SU-DHL-6 (cell line): ENCODE results near the gene NFIB.

ENCODE experiments used
- H2AFZ ChIP-seq: fragments of 200-600 bp; sonication (generic); 2 replicates; pipeline ENCODE4 v1.6.1; 2014; ENCODE audit warnings: low read depth, mild to moderate bottlenecking, moderate library complexity, mixed read lengths, antibody characterized with exemption, low read length; ENCODE audit not compliant: severe bottlenecking
- H3F3A ChIP-seq: fragments of 200-600 bp; shearing (Covaris generic); 2 replicates; pipeline ENCODE4 v1.6.0; 2016; ENCODE audit warnings: antibody characterized with exemption, mild to moderate bottlenecking; ENCODE audit not compliant: insufficient read depth
- H3K27ac ChIP-seq: fragments of 200-600 bp; sonication (generic); 2 replicates; pipeline ENCODE4 v1.5.1; 2016; ENCODE audit warnings: low read depth, mild to moderate bottlenecking, low read length, moderate library complexity, mixed read lengths
- H3K27me3 ChIP-seq: fragments of 200-600 bp; sonication (generic), shearing (Covaris generic); 2 replicates; pipeline ENCODE4 v1.6.0; 2014; ENCODE audit warnings: mild to moderate bottlenecking, low read length
- H3K36me3 ChIP-seq: fragments of 200-600 bp; sonication (generic); 2 replicates; pipeline ENCODE4 v1.6.1; 2014; ENCODE audit warnings: mild to moderate bottlenecking, low read length, mixed read lengths
- H3K4me2 ChIP-seq: fragments of 300-600, 200-600 bp; shearing (Covaris generic), sonication (generic); 2 replicates; pipeline ENCODE4 v1.6.0; 2014; ENCODE audit warnings: low read length, low read depth, mild to moderate bottlenecking; ENCODE audit not compliant: poor library complexity, severe bottlenecking
- H3K4me3 ChIP-seq: fragments of 200-600 bp; sonication (generic); 2 replicates; pipeline ENCODE4 v1.5.1; 2014; ENCODE audit warnings: antibody characterized with exemption, low read length, mild to moderate bottlenecking, mixed read lengths; ENCODE audit not compliant: insufficient read depth, poor library complexity, severe bottlenecking
- H3K79me2 ChIP-seq: fragments of 200-600 bp; sonication (generic); 2 replicates; pipeline ENCODE4 v1.6.1; 2014; ENCODE audit warnings: mild to moderate bottlenecking, low read length, moderate library complexity; ENCODE audit not compliant: insufficient read depth
- H3K9ac ChIP-seq: fragments of 200-600 bp; sonication (generic); 2 replicates; pipeline ENCODE4 v1.7.0; 2014; ENCODE audit warnings: mild to moderate bottlenecking, low read length
- H3K9me2 ChIP-seq: fragments of 200-600 bp; sonication (generic); replicated peaks from 2 replicates; pipeline ENCODE4 v1.6.1; 2014; ENCODE audit warnings: low read length; ENCODE audit not compliant: insufficient read depth
- H3K9me3 ChIP-seq: fragments of 200-600 bp; sonication (generic); 2 replicates; pipeline ENCODE4 v1.6.1; 2014; ENCODE audit warnings: low read length, mixed read lengths; ENCODE audit not compliant: insufficient read depth
- H4K20me1 ChIP-seq: fragments of 200-600 bp; sonication (generic); 2 replicates; pipeline ENCODE4 v1.6.1; 2014; ENCODE audit warnings: low read depth, mild to moderate bottlenecking, antibody characterized with exemption, low read length, moderate library complexity, mixed read lengths
- CTCF ChIP-seq: fragments of 200-600 bp; sonication (generic); IDR thresholded peaks from one replicate; pipeline ENCODE4 v1.5.1; 2017; ENCODE audit warnings: antibody characterized with exemption, mild to moderate bottlenecking, low read length, moderate library complexity; ENCODE audit not compliant: insufficient read depth, poor library complexity, severe bottlenecking
- EZH2phosphoT487 ChIP-seq: fragments of 200-600 bp; sonication (generic), shearing (Covaris generic); conservative IDR thresholded peaks from 2 replicates; pipeline ENCODE4 v1.6.1; 2018; ENCODE audit warnings: mild to moderate bottlenecking, antibody characterized with exemption, low read length, moderate library complexity, mixed read lengths

The NFIB gene

DNA sequence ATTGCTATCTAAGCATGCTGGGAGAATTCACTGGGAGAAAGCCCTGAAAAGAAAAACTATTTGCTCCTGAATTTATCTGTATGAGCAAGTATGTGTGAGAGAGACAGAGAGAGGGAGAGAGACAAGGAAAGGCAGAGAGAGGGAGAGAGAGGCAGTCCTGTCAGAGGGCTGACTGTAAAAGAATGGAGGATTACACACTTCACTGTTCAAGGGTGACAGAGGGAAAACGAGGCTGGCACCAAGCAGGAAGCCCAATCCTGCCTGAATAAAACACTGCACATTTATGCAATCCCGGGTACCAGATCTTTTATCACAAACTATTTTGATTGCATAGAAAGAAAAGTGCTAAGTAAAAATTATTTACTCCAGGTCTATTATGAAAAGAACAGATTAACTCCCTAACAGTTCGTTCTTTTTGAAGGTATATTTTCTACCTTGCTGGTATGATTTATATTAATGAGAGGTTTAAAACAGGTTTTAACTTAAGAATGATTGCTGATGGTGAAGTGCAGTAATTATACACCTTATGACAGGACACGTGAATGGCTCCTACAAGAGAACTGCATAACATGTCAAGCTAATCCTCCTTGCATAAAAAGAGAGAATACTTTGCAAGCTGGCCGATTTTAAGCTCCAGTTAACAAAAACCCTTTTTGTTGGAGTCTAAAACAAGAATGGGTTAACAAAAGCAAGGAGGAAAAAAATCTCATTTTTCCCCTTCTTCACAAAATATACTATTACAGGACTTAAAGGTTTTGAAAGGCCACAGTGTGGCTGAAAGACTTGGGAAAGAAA lies 82.5 kb downstream of the NFIB start:
- no peaks in the 10 kb centered on the region for H3K79me2 ChIP-seq
- H3K9me2 ChIP-seq, result no peaks in the 10 kb centered on the region
- H3K4me3 ChIP-seq, result no peak overlapping the region
- TF ChIP-seq EZH2phosphoT487 (no peak), CTCF (no peak)
- H3K4me2 ChIP-seq, result no peak overlapping the region
- H3K27ac ChIP-seq, result no peak overlapping the region
- no peaks in the 10 kb centered on the region for H3F3A ChIP-seq
- no peaks in the 10 kb centered on the region for H3K27me3 ChIP-seq
- no peak overlapping the region for H2AFZ ChIP-seq
- H4K20me1 ChIP-seq, result no peaks in the 10 kb centered on the region
- no peaks in the 10 kb centered on the region for H3K36me3 ChIP-seq
- H3K9ac ChIP-seq, result no peak overlapping the region
- H3K9me3 ChIP-seq, result no peaks in the 10 kb centered on the region

DNA sequence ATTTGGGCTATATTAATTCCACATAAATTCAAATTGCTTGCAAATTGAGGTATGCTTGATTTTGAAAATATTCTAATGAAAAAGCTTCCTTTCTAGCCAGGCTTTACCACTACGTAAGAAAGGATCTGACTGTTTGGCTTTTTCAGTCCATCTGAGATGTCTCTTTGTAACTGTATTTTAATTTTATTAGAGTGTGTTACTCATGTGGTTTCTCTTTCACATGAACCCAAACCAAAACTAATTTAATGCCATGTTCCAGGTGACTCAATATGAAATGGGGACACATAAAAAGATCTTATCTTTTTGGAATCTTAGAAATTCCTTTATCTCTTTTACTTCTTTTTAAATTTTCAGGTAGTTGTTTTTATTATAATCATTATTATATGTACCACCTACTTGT lies 85.3 kb downstream of the NFIB start:
- Histone ChIP-seq H3K4me2 (no peak overlapping the region), H3K4me3 (no peak overlapping the region), H4K20me1 (no peaks in the 10 kb centered on the region), H3K27ac (no peak overlapping the region), H3F3A (no peaks in the 10 kb centered on the region), H3K9me3 (no peaks in the 10 kb centered on the region), H3K9me2 (no peaks in the 10 kb centered on the region), H3K36me3 (no peaks in the 10 kb centered on the region), H3K27me3 (no peaks in the 10 kb centered on the region), H3K79me2 (no peaks in the 10 kb centered on the region), H2AFZ (no peak overlapping the region), H3K9ac (no peak overlapping the region)
- TF ChIP-seq EZH2phosphoT487 (no peak), CTCF (no peak)

DNA sequence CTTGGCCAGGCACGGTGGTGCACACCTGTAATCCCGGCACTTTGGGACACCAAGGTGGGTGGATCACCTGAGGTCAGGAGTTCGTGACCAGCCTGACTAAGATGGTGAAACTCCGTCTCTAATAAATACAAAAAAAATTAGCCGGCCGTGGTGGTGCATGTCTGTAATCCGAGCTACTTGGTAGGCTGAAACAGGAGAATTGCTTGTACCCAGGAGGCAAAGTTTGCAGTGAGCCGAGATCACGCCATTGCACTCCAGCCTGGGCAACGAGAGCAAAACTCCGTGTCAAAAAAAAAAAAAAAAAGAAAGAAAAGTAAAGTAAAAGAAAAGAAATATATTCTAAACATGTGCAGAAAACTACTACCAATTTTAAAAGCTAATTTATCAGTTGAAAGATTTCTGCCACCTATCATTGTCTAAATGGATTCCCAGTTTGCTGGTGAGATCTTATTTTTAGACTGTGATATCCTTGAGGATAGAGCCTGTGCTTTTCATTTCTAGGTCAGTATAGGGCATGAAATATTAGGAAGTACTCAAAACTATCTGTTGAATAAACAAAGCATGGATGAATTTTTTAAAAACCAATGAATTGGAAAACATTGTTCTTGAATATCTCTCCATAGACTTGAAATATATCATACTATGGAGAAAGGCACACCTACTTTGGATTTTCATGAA lies 86.9 kb downstream of the NFIB start:
- Histone ChIP-seq H3K36me3 (no peaks in the 10 kb centered on the region), H3F3A (no peaks in the 10 kb centered on the region), H3K9me2 (no peaks in the 10 kb centered on the region), H3K9ac (no peak overlapping the region), H2AFZ (no peak overlapping the region), H3K4me3 (no peak overlapping the region), H3K27me3 (no peaks in the 10 kb centered on the region), H3K79me2 (no peaks in the 10 kb centered on the region), H3K27ac (no peak overlapping the region), H3K9me3 (no peaks in the 10 kb centered on the region), H4K20me1 (no peaks in the 10 kb centered on the region), H3K4me2 (no peak overlapping the region)
- TF ChIP-seq CTCF, result no peak
- TF ChIP-seq EZH2phosphoT487, result no peak
